ENCODE results near the gene TCN2. TPM values are rescaled to one million over a fixed set of nuclear protein-coding genes. Genes with fewer than 3 reads are reported as not detected.

TCN2 gene
- total and polyA plus RNA-seq, 9 of the 15 experiments (the other 6 are each of a cell fraction or from before 2014, with no cell fraction given), result 0.88 to 5.4 (median 1.7) TPM

DNA sequence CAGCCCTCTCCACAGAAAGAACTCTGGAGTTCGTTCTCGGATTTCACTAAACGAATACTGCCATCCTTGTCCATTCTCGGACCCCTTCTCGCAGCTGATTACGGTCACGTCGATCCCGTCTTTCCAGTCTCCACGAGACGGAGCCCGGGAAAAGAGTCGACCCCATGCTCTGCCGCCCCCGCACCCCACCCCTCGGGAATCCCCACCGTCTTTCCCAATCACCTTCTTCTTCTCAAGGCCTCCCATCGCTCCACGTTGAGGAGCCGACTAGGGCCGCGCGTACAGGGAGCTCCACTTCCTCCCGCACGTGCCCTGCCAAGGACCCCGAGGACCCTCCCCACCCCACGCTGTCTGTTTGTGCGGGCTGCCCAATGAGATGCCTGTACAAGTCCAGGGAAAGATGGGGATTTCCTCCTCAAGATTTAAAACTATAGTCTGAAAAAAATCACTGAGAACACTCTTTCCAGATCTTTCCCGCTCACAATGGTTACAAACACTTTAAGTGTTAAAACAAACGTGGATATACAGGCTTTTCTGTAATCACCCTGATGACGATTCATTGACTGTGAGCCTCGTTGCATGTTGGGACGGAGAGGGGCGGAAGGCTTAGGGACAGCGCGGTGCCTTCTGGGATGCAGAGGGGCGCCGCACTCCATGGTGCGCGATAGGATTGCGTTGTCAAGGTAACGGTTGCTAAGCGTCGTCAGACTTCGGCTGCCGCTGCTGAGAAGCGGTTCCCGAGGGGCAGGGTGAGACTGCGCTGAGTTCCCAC is 15.2 kb upstream of the TCN2 start, which contains the start of gene PES1 (continued):
- TF ChIP-seq, protein P1, sequence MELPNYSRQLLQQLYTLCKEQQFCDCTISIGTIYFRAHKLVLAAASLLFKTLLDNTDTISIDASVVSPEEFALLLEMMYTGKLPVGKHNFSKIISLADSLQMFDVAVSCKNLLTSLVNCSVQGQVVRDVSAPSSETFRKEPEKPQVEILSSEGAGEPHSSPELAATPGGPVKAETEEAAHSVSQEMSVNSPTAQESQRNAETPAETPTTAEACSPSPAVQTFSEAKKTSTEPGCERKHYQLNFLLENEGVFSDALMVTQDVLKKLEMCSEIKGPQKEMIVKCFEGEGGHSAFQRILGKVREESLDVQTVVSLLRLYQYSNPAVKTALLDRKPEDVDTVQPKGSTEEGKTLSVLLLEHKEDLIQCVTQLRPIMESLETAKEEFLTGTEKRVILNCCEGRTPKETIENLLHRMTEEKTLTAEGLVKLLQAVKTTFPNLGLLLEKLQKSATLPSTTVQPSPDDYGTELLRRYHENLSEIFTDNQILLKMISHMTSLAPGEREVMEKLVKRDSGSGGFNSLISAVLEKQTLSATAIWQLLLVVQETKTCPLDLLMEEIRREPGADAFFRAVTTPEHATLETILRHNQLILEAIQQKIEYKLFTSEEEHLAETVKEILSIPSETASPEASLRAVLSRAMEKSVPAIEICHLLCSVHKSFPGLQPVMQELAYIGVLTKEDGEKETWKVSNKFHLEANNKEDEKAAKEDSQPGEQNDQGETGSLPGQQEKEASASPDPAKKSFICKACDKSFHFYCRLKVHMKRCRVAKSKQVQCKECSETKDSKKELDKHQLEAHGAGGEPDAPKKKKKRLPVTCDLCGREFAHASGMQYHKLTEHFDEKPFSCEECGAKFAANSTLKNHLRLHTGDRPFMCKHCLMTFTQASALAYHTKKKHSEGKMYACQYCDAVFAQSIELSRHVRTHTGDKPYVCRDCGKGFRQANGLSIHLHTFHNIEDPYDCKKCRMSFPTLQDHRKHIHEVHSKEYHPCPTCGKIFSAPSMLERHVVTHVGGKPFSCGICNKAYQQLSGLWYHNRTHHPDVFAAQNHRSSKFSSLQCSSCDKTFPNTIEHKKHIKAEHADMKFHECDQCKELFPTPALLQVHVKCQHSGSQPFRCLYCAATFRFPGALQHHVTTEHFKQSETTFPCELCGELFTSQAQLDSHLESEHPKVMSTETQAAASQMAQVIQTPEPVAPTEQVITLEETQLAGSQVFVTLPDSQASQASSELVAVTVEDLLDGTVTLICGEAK (IDR thresholded peaks at IDR 0.05), result peak; percentile 80
- TF ChIP-seq, protein P1 (CRISPR knock-in tag; IDR thresholded peaks at IDR 0.05), result no peak
- TF ChIP-seq ZNF324 (CRISPR knock-in tag; IDR thresholded peaks at IDR 0.05) (no peak), TCF7L2 (IDR thresholded peaks at IDR 0.05; ENCODE audit: low read depth, low read length) (no peak), NFIX (CRISPR knock-in tag; IDR thresholded peaks at IDR 0.05; ENCODE audit: low read depth) (no peak), KDM2B (CRISPR knock-in tag; IDR thresholded peaks at IDR 0.05) (no peak), KLF1 (tag; IDR thresholded peaks at IDR 0.05) (no peak), CBX8 (IDR thresholded peaks at IDR 0.05; ENCODE audit: borderline replicate concordance, extremely low read depth, low read depth, low read length, poor library complexity, severe bottlenecking) (no peak), KAT2B (IDR thresholded peaks at IDR 0.05; ENCODE audit: low read depth, low read length) (no peak), ZNF699 (CRISPR knock-in tag; IDR thresholded peaks at IDR 0.05; ENCODE audit: insufficient replicate concordance) (no peak), TSC22D4 (tag; IDR thresholded peaks at IDR 0.05) (no peak), SMARCE1 (IDR thresholded peaks at IDR 0.05) (no peak), ZNF12 (CRISPR knock-in tag; IDR thresholded peaks at IDR 0.05) (no peak), ELF2 (CRISPR knock-in tag; IDR thresholded peaks at IDR 0.05) (peak; percentile 100), TBL1XR1 (IDR thresholded peaks at IDR 0.05; ENCODE audit: low read length in 2 of 2) (no peak)
- TF ChIP-seq, protein P2, sequence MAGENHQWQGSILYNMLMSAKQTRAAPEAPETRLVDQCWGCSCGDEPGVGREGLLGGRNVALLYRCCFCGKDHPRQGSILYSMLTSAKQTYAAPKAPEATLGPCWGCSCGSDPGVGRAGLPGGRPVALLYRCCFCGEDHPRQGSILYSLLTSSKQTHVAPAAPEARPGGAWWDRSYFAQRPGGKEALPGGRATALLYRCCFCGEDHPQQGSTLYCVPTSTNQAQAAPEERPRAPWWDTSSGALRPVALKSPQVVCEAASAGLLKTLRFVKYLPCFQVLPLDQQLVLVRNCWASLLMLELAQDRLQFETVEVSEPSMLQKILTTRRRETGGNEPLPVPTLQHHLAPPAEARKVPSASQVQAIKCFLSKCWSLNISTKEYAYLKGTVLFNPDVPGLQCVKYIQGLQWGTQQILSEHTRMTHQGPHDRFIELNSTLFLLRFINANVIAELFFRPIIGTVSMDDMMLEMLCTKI (IDR thresholded peaks at IDR 0.05; ENCODE audit: partially characterized antibody), result no peak
- TF ChIP-seq, protein P3, sequence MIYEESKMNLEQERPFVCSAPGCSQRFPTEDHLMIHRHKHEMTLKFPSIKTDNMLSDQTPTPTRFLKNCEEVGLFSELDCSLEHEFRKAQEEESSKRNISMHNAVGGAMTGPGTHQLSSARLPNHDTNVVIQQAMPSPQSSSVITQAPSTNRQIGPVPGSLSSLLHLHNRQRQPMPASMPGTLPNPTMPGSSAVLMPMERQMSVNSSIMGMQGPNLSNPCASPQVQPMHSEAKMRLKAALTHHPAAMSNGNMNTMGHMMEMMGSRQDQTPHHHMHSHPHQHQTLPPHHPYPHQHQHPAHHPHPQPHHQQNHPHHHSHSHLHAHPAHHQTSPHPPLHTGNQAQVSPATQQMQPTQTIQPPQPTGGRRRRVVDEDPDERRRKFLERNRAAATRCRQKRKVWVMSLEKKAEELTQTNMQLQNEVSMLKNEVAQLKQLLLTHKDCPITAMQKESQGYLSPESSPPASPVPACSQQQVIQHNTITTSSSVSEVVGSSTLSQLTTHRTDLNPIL (CRISPR knock-in tag; IDR thresholded peaks at IDR 0.05), result no peak

Data from K562 (cell line).